SK-N-MC (cell line): ENCODE results near the gene GOLGA6D.
A peak's percentile ranks its signal among the peaks of the same experiment; 100 is the strongest.

ENCODE experiments used
- EZH2 ChIP-seq: fragments of 200-600 bp; sonication (generic); IDR thresholded peaks from one replicate; pipeline ENCODE4 v1.6.1; 2017; ENCODE audit warnings: antibody characterized with exemption
- FOXP2 ChIP-seq: optimal IDR thresholded peaks from 2 replicates; pipeline ENCODE3; 2011; ENCODE audit warnings: mild to moderate bottlenecking, moderate library complexity; ENCODE audit not compliant: insufficient read depth; ENCODE audit errors: extremely low read length, control extremely low read depth
- POLR2AphosphoS5 ChIP-seq: IDR thresholded peaks from 2 replicates; pipeline ENCODE4 v1.6.1; 2012; ENCODE audit warnings: mild to moderate bottlenecking, low read depth, low read length, borderline replicate concordance

- TF ChIP-seq EZH2 (no peak), POLR2AphosphoS5 (peak; percentile 84), FOXP2 (no peak)
Observed at GRCh38 chr15:75335705-75336355, 53.2 kb downstream of the GOLGA6D start, which contains the start of gene COMMD4.
